ENCODE data around the gene DCDC2C. TPM values are rescaled to one million over a fixed set of nuclear protein-coding genes. Genes with fewer than 3 reads are reported as not detected.

The DCDC2C gene
- total RNA-seq, 4 donors from 2014 or later = 0.19 to 4.0 TPM; not detected in 2

DNA sequence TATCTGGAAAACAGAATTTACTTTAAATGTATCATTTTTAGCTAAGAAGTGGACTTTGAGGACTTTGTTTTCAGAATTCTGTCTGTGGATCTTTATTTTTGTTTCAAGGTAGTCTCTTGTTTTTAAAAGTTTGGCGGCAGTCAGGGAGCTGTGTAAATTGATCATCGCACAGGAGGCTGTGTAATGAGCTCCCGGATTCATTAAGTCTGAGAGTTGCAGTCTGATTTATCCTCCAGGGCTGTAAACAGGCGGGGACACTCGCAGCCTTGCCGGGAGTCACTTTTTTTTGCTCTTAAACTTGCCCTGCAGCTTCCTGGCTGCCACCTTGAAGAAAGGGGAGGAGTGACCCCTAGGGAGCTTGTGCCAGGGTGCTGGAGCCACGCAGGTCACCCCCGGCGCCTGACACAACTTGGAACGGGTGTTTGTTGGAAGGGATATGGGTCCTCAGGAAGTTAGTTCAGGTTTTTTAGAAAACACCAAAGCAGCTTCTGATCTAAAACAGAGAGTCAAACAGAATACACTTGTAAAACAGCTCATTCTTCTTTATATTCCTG, 76.2 kb downstream of the DCDC2C start:
- H3K36me3 ChIP-seq = no peaks in the 10 kb centered on the region
- H3K4me1 ChIP-seq = no peaks in the 10 kb centered on the region
- ATAC-seq = no peak
- no peak overlapping the region for H3K27ac ChIP-seq
- H3K4me3 ChIP-seq = no peak overlapping the region
- peaks cover 36% of the 10 kb centered on the region for H3K27me3 ChIP-seq
- no peaks in the 10 kb centered on the region for H3K9me3 ChIP-seq
- TF ChIP-seq, protein P1, sequence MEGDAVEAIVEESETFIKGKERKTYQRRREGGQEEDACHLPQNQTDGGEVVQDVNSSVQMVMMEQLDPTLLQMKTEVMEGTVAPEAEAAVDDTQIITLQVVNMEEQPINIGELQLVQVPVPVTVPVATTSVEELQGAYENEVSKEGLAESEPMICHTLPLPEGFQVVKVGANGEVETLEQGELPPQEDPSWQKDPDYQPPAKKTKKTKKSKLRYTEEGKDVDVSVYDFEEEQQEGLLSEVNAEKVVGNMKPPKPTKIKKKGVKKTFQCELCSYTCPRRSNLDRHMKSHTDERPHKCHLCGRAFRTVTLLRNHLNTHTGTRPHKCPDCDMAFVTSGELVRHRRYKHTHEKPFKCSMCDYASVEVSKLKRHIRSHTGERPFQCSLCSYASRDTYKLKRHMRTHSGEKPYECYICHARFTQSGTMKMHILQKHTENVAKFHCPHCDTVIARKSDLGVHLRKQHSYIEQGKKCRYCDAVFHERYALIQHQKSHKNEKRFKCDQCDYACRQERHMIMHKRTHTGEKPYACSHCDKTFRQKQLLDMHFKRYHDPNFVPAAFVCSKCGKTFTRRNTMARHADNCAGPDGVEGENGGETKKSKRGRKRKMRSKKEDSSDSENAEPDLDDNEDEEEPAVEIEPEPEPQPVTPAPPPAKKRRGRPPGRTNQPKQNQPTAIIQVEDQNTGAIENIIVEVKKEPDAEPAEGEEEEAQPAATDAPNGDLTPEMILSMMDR (IDR thresholded peaks at IDR 0.05) = no peak
- no peak for TF ChIP-seq POLR2AphosphoS5 (IDR thresholded peaks at IDR 0.05)
- TF ChIP-seq EP300 (IDR thresholded peaks at IDR 0.05) = no peak
- no peak for TF ChIP-seq POLR2A (IDR thresholded peaks at IDR 0.05)
- 33 to 73% methylated on average over 3 to 7 of the region's 10 CpGs for WGBS, 2 donors (ENCODE audit: low coverage in 1 of 2)

DNA sequence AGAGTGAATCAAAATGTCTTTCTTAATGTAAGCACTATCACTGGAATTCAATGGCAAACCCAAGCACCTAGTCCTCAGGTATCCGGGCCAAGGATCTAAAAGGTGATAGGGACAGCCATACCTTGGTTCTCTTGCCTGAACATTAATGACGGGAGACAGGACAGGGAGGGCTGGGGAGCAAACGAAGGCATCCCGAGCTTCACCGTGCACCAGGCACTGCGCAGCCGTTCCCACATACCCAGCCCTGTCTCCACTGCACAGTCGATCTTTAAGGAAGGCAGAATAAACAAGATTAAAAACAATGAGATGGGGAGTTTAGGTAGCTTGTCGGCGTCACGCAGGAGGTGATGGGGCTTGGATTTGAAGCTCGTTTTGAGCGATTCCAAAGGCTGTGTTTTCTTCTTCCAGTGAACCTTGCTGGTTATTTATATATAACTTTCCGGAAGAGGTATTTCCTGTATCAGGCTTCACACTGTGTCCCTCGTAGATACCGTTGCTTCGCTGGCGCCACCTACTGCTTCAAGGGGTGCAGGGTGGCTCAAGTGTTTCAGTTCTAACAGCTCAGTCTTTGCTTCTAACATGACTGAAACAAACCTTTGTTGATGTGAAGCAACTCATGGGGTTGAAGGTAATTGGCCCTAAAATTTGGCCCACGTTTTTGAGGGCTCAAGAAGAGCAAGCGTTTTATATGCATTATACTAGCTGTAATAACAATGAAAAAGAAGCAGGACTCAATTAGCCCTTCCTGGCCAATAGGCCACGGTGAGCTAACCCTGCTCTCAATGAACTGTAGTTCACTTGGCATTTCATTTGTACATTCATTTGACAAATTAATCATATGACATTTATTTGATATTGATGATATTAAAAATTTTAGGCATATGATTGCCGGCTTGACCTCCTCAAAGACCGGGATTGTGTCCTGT, 77.4 kb downstream of the DCDC2C start:
- Histone ChIP-seq H3K27ac (no peak overlapping the region), H3K36me3 (no peaks in the 10 kb centered on the region), H3K4me3 (no peak overlapping the region), H3K9me3 (no peaks in the 10 kb centered on the region), H3K27me3 (peaks cover 35% of the 10 kb centered on the region), H3K4me1 (no peaks in the 10 kb centered on the region)
- ATAC-seq = peak; percentile 78
- 38 to 49% methylated on average over 17 to 21 of the region's 23 CpGs for WGBS, 2 donors (ENCODE audit: low coverage in 1 of 2)
- TF ChIP-seq POLR2AphosphoS5 (IDR thresholded peaks at IDR 0.05) = no peak
- TF ChIP-seq, protein P1 (IDR thresholded peaks at IDR 0.05) = peak in 1 of 4 experiments; percentile 68

DNA sequence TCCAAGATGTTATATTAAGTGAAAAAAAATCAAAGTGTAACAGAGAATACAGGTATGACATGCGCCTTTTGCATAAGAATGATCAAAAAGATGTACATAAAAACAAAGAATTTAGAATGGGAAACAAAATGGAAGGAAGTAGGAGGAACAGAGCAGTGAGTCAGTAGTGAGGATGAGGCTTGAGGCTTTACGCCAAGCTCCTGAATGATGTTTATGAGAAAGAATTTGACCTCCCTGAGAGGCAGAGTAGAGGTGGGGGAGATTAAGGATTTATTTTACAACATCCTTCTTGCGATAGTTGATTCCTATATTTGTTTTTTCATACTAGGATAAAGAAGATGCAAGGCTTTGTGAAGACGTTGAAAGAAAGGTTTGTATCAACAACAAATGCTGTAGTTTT, 81.4 kb downstream of the DCDC2C start:
- Histone ChIP-seq H3K9me3 (no peaks in the 10 kb centered on the region), H3K27ac (no peak overlapping the region), H3K4me1 (no peaks in the 10 kb centered on the region), H3K27me3 (no peaks in the 10 kb centered on the region), H3K36me3 (no peaks in the 10 kb centered on the region), H3K4me3 (no peak overlapping the region)
- ATAC-seq = no peak
- TF ChIP-seq POLR2A (IDR thresholded peaks at IDR 0.05) = no peak
- no peak for TF ChIP-seq EP300 (IDR thresholded peaks at IDR 0.05)
- TF ChIP-seq, protein P1 (IDR thresholded peaks at IDR 0.05) = no peak
- TF ChIP-seq POLR2AphosphoS5 (IDR thresholded peaks at IDR 0.05) = no peak
- 75 to 76% methylated on average over 4 of the region's 4 CpGs for WGBS, 2 donors (ENCODE audit: low coverage in 1 of 2)

DNA sequence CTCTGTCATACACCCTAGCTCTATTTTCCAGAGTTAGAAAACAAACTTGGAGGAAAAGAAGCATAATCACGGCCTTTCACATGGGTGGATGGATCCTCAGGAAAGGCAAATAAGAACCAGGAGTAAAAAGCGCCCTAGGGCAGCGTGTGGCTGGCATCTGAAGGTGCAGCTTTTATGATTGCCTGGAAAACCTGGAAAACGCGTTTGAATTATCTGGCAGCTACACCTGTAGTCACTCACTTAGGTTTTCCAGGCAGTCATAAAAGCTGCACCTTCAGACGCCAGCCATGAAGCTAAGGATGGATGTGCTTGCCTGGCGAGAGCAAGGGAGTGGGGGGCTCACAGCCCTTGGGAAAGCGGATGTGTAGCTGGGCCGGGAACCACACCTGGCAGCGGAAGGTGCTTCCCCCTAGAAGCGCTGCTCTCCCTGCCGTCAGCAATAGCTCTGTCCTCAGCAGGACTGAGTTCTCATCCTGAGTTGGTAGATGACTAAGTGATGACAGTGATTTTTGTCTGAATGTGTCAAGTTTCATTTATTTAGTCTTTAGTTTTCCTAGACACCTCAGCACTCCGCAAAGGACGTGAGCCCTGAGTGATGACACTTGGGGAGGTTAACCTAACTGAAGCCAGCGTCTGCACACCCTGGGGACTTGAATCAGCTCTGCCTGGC, 82.0 kb downstream of the DCDC2C start:
- H3K27me3 ChIP-seq = no peaks in the 10 kb centered on the region
- no peaks in the 10 kb centered on the region for H3K4me1 ChIP-seq
- no peaks in the 10 kb centered on the region for H3K36me3 ChIP-seq
- no peak overlapping the region for H3K4me3 ChIP-seq
- no peaks in the 10 kb centered on the region for H3K9me3 ChIP-seq
- no peak for ATAC-seq
- H3K27ac ChIP-seq = no peak overlapping the region
- TF ChIP-seq EP300 (IDR thresholded peaks at IDR 0.05) (no peak), POLR2AphosphoS5 (IDR thresholded peaks at IDR 0.05) (no peak)
- TF ChIP-seq, protein P1 (IDR thresholded peaks at IDR 0.05) = no peak
- WGBS, 2 donors (ENCODE audit: low coverage in 1 of 2) = 49 to 63% methylated on average over 6 to 9 of the region's 15 CpGs
